GM12872 (cell line): ENCODE data around the gene ZRSR2.

ENCODE experiments used
- TF ChIP-seq, protein P1 (sequence below): IDR thresholded peaks from 3 replicates; pipeline ENCODE4 v1.5.1; 2011; ENCODE audit warnings: low read depth, mild to moderate bottlenecking, low read length, moderate library complexity; ENCODE audit not compliant: insufficient read depth

ZRSR2 gene

DNA sequence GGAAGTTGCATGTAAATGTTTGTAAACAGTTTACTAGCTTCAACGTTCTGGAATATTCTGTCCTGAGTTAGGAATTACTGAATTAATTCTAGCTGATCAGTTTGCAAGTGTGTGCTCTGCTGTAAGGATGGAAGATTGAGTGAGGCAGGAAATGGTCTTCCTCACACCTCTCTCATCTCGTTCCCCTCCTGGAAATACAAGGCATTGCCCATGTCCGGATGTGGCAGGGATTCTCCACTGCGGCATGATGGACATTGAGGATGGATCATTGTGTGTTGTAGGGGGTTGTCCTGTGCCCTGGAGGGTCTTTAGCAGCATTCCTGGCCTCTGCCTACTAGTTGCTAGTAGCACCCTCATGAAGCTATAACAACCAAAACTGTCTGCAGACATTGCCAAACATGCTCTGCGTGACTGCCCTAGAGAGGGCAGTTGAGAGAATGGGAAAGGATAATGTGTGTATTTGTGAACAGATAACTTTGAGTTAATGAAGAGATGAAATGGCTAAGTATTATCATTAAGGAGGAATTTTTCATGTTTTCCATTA is 39.6 kb upstream of the ZRSR2 start:
- TF ChIP-seq, protein P1, sequence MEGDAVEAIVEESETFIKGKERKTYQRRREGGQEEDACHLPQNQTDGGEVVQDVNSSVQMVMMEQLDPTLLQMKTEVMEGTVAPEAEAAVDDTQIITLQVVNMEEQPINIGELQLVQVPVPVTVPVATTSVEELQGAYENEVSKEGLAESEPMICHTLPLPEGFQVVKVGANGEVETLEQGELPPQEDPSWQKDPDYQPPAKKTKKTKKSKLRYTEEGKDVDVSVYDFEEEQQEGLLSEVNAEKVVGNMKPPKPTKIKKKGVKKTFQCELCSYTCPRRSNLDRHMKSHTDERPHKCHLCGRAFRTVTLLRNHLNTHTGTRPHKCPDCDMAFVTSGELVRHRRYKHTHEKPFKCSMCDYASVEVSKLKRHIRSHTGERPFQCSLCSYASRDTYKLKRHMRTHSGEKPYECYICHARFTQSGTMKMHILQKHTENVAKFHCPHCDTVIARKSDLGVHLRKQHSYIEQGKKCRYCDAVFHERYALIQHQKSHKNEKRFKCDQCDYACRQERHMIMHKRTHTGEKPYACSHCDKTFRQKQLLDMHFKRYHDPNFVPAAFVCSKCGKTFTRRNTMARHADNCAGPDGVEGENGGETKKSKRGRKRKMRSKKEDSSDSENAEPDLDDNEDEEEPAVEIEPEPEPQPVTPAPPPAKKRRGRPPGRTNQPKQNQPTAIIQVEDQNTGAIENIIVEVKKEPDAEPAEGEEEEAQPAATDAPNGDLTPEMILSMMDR, result no peak

DNA sequence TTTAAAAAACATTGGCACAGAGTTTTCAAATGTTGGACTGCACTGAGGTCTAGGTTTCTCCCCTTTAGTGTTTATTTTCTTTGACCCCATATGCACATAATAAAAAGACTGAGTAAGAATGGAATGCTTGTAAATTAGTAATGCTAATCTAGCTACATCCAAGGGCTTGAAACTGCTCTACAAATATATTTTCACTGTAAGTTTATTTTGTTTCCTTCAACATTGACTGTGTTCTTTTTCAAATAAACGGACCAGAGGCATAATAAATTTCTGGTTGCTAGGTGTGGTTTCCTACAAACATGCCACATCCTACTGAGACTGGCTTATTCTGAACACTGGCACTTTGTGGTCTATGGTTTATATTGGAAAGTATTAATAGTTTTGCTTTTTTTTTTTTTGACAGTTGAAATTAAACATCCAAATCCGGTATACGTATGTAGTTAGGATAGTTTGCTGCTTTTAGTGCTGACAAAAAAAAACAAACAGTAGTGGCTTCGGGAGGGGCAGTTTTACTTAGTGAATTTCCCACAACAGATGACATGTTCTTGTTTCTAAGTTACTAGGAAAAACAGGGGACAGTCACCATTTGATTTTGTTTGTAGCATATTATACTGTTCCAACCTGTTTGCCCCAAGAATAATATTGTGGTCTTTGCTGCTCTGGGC is 39.0 kb upstream of the ZRSR2 start:
- TF ChIP-seq, protein P1, result no peak

DNA sequence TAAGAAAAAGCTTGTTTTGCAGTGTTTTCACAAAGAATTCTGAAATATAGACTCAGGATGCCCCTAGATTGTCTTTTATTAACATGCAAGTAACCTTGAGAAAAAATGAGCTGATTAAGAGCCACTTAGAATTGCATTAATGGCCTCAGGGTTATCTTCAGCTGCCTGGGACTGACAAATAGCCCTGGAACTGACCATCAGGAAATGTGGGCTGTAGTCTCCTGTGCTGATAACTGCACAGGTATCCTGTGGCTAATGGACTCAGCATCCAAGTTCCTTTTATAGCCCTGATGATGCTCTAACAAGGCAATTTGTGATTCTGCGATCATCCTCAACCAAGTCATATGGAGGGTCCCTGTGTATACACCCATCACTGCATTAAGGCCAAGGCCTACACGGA is 35.2 kb upstream of the ZRSR2 start:
- TF ChIP-seq, protein P1, result no peak

DNA sequence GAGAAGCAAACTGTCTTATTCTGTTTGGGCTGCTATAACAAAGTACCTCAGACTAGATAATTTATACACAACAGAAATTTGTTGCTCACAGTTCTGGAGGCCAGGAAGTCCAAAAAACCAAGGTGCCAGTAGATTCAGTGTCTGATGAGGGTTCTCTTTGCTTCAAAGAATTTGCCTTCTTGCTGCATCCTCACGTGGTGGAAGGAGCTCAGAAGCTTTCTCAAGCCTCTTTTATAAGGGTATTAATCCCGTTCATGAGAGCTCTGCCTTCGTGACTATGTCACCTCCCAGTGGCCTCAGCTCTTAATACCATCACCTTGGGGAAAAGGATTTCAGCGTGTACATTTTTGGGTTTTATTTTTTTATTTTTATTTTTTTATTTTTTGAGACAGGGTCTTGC is 32.1 kb upstream of the ZRSR2 start:
- TF ChIP-seq, protein P1, result no peak

DNA sequence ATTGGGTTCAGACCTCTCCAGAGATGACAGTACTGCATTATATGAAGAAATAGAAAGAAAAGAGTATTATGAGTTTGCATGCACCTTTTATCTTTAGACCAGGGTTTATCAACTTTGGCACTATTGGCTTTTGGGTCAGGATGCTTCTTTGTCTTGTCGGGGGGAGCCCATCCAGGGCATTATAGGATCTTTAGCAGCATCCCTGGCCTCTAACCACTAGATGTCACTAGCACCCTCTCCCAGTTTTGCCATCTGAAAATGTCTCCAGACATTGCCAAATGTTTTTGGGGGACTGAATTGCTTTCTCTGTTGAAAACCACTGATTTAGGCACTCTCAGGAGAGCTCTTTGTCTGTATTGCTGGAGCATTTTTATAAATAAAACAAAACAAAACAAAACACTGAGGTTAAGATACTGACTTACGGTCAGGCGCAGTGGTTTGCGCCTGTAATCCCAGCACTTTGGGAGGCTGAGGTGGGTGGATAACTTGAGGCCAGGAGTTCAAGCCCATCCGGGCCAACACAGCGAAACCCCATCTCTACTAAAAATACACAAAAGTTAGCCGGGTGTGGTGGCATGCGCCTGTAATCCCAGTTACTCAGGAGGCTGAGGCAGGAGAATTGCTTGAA is 28.6 kb upstream of the ZRSR2 start:
- TF ChIP-seq, protein P1, result peak; percentile 71

DNA sequence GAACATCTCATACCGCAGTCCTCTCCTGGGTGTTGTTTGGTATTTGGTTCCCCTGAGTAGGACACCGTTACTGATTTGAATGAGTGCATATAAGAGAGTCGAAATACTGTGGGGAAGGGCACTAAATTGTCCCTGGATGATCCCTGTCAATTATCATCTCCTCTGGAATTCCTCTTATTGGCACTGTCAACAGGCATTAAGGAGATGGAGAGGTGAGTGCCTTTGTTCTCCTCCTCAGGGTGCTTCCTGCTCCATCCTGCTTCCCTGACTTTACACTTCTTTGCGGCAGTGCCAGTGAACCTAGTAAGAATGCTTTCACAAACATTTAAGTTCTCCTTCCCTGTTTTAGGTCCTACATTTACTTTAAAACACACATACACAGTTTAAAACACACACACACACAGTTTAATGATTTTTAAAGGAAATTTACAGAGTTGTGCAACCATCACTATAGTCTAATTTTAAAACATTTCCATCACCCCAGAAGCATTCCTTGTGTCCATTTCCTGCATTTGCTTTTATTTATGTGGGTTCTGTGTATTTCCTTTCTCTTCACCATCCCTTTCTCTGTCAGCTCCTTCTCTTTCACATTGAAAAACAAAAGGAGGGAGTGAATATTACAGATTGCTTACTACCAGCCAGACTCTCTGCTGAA is 20.9 kb upstream of the ZRSR2 start:
- TF ChIP-seq, protein P1, result no peak

DNA sequence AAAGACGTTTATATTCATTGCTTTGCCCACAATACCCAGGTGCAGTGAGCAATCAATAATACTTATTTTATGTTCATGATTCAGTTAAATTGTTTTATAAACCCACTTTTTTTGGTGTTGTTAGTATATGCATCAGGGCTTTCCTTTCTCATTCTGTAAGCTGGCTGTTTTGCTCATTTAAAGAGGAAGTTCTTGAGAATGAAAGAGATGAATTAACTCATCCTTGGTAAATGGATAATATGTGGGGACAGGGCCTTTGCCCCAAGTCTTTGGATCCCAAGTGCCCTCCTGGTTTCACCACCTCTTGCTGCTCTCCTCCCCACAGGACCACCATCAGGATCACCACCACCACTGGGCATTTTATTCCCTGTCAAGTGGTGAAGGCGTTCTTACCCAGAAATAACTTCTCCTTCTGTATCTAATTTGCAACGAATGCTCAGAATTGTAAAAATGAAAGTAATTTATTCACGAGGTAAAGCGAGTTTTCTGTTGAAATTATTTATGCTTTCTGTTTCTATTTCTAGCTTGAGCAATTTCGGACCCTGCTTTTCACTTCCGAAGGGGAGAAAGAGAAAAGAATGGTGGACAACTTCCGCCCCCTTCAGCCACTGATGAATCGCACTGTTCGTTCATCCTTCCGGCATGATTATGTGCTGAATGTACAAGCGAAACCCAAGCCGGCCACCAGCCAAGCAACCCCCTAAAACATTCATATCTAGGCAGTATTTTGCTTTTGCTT is 8.2 kb upstream of the ZRSR2 start:
- TF ChIP-seq, protein P1, result no peak
